Stimulated activated CD4-positive, alpha-beta T cell treated with anti-CD3 and anti-CD28 coated beads, Interleukin-2, amount 100 ng/mL, for 48 hours (primary cell): ENCODE data around the gene MRPS15.

Source experiments
- DNase-seq, 2 donors: peaks; one replicate each; pipeline ENCODE4 v3.0.0-alpha.2; 2020

MRPS15 gene

GRCh38 chr1:36456391-36456928 is 7.7 kb downstream of the MRPS15 start:
- no peak for DNase-seq

GRCh38 chr1:36455386-36455785 is 8.8 kb downstream of the MRPS15 start:
- DNase-seq: no peak

- no peak for DNase-seq
Measured at GRCh38 chr1:36453600-36454388, 10.4 kb downstream of the MRPS15 start.

GRCh38 chr1:36453051-36453450 is 11.1 kb downstream of the MRPS15 start:
- no peak for DNase-seq

- no peak for DNase-seq
Measured at GRCh38 chr1:36450919-36451305, 13.3 kb downstream of the MRPS15 start.

GRCh38 chr1:36450270-36450918 is 13.8 kb downstream of the MRPS15 start, which contains the start of gene OSCP1:
Gene OSCP1 (minus strand): TSS chr1:36450451. CDS start chr1:36450369, 82 bp downstream.
- peak; percentile 77 to 79 for DNase-seq

- DNase-seq: no peak
Measured at GRCh38 chr1:36448530-36449056, 15.6 kb downstream of the MRPS15 start.

GRCh38 chr1:36447450-36447849 is 16.7 kb downstream of the MRPS15 start:
- no peak for DNase-seq

- no peak for DNase-seq
Measured at GRCh38 chr1:36446746-36447145, 17.4 kb downstream of the MRPS15 start.

GRCh38 chr1:36446271-36446670 is 17.9 kb downstream of the MRPS15 start:
- no peak for DNase-seq

- no peak for DNase-seq
Measured at GRCh38 chr1:36443297-36443696, 20.9 kb downstream of the MRPS15 start.

GRCh38 chr1:36442337-36442736 is 21.8 kb downstream of the MRPS15 start:
- DNase-seq: no peak

GRCh38 chr1:36440646-36441045 is 23.5 kb downstream of the MRPS15 start:
- DNase-seq: no peak

GRCh38 chr1:36440044-36440443 is 24.1 kb downstream of the MRPS15 start:
- no peak for DNase-seq

GRCh38 chr1:36438715-36439114 is 25.5 kb downstream of the MRPS15 start:
- no peak for DNase-seq

- DNase-seq: no peak
Measured at GRCh38 chr1:36436821-36437220, 27.4 kb downstream of the MRPS15 start.

- DNase-seq: no peak
Measured at GRCh38 chr1:36433102-36433501, 31.1 kb downstream of the MRPS15 start.

- DNase-seq: no peak
Measured at GRCh38 chr1:36432616-36433015, 31.6 kb downstream of the MRPS15 start.

- DNase-seq: no peak
Measured at GRCh38 chr1:36425791-36426190, 38.4 kb downstream of the MRPS15 start.

- DNase-seq: no peak
Measured at GRCh38 chr1:36421649-36422048, 42.5 kb downstream of the MRPS15 start.

- DNase-seq: peak; percentile 97
Measured at GRCh38 chr1:36420836-36421317, 43.3 kb downstream of the MRPS15 start.

GRCh38 chr1:36420409-36420808 is 43.8 kb downstream of the MRPS15 start:
- no peak for DNase-seq

- no peak for DNase-seq
Measured at GRCh38 chr1:36419569-36419968, 44.6 kb downstream of the MRPS15 start.

GRCh38 chr1:36419140-36419539 is 45.0 kb downstream of the MRPS15 start:
- no peak for DNase-seq
